ENCODE results near the gene SUSD5. TPM values are rescaled to one million over a fixed set of nuclear protein-coding genes. Genes with fewer than 3 reads are reported as not detected.

The SUSD5 gene
- total RNA-seq, 1 experiment from 2014 or later, result 4.9 TPM

GRCh38 chr3:33134026-33134625, 84.5 kb downstream of the SUSD5 start:
- H3K36me3 Mint-ChIP-seq (ENCODE audit: insufficient read depth in 1 of 3, low read depth in 3 of 3), result peaks cover 3 to 49% (median 22%) of the 10 kb centered on the region in 3 experiments; a peak in 5 of 7 replicates
- no peak overlapping the region for H2AFZ ChIP-seq (ENCODE audit: low read length)
- H3K79me1 ChIP-seq (ENCODE audit: insufficient read depth, low read depth, low read length, poor library complexity, severe bottlenecking), result no peaks in the 10 kb centered on the region
- H3K27ac ChIP-seq (ENCODE audit: insufficient read length, low read depth, low read length), result no peak overlapping the region
- no peak for DNase-seq
- H4K8ac ChIP-seq (replicated peaks; ENCODE audit: insufficient read length, low read depth, low read length), result no peak overlapping the region
- H2BK5ac ChIP-seq (ENCODE audit: insufficient read length, low read length), result no peak overlapping the region
- H2BK12ac ChIP-seq (ENCODE audit: insufficient read length, low read depth, low read length), result no peak overlapping the region
- H2BK15ac ChIP-seq (ENCODE audit: low read depth, low read length), result no peak overlapping the region
- H4K20me1 ChIP-seq (ENCODE audit: control insufficient read depth, insufficient read depth, insufficient read length), result no peaks in the 10 kb centered on the region
- H3K4me1 Mint-ChIP-seq, result peaks cover 9% of the 10 kb centered on the region in 2 experiments
- no peaks in the 10 kb centered on the region for H3K9me3 Mint-ChIP-seq
- H3K56ac ChIP-seq (ENCODE audit: insufficient read length, low read depth, low read length), result no peak overlapping the region
- no peak overlapping the region for H4K91ac ChIP-seq (ENCODE audit: insufficient read length, low read depth, low read length)
- no peak overlapping the region for H4K5ac ChIP-seq (ENCODE audit: insufficient read length, low read depth, low read length)
- no peaks in the 10 kb centered on the region for H3K79me2 ChIP-seq (ENCODE audit: insufficient read depth, low read length)
- H2BK20ac ChIP-seq (ENCODE audit: low read depth, low read length, poor library complexity, severe bottlenecking), result no peak overlapping the region
- WGBS (ENCODE audit: extremely low coverage, insufficient read length, low lambda C conversion rate), result no CpG with 5 or more reads among the region's 4 CpGs
- H2BK120ac ChIP-seq (ENCODE audit: low read depth, low read length, poor library complexity, severe bottlenecking), result no peak overlapping the region
- no peaks in the 10 kb centered on the region for H3K27me3 Mint-ChIP-seq (ENCODE audit: low read depth)
- H3K9me3 ChIP-seq (ENCODE audit: control insufficient read depth, low read depth, low read length), result no peaks in the 10 kb centered on the region
- H3K14ac ChIP-seq (ENCODE audit: insufficient read depth, low read length), result no peak overlapping the region
- H3K27ac Mint-ChIP-seq, result no peak overlapping the region; a peak in 1 of 7 replicates
- no peaks in the 10 kb centered on the region for H3K23me2 ChIP-seq (ENCODE audit: insufficient read length, low read depth, low read length, poor library complexity, severe bottlenecking)
- TF ChIP-seq CTCF (conservative IDR thresholded peaks at IDR 0.05), result no peak
- H3K23ac ChIP-seq (ENCODE audit: insufficient read length, low read depth, low read length), result no peak overlapping the region
- H3T11ph ChIP-seq (ENCODE audit: low read length), result no peak overlapping the region
- H3K4me3 Mint-ChIP-seq, result no peak overlapping the region
- no peak overlapping the region for H3K9ac ChIP-seq (ENCODE audit: extremely low read depth, insufficient read length, low read length)
- H3K18ac ChIP-seq (ENCODE audit: insufficient read length, low read depth, low read length), result no peak overlapping the region
- H2AK5ac ChIP-seq (ENCODE audit: insufficient read length, low read length), result no peak overlapping the region
- no peak overlapping the region for H3K4me2 ChIP-seq (ENCODE audit: insufficient read depth, insufficient read length, low read length)
- H3K4me1 ChIP-seq (ENCODE audit: insufficient read depth, low read length), result peaks cover 2% of the 10 kb centered on the region; the same call in 1 of the 2 replicates
- H3K4ac ChIP-seq (ENCODE audit: low read depth, low read length), result no peak overlapping the region
- H3K27me3 ChIP-seq (ENCODE audit: insufficient read depth, low read length), result no peaks in the 10 kb centered on the region
